Cerebellar cortex (tissue), 1 donor: ENCODE data around the gene TATDN2.

Source experiments
- DNase-seq: peaks from one replicate; pipeline ENCODE4 v3.0.0-alpha.2; 2015; ENCODE audit warnings: low spot score

The TATDN2 gene, protein sequence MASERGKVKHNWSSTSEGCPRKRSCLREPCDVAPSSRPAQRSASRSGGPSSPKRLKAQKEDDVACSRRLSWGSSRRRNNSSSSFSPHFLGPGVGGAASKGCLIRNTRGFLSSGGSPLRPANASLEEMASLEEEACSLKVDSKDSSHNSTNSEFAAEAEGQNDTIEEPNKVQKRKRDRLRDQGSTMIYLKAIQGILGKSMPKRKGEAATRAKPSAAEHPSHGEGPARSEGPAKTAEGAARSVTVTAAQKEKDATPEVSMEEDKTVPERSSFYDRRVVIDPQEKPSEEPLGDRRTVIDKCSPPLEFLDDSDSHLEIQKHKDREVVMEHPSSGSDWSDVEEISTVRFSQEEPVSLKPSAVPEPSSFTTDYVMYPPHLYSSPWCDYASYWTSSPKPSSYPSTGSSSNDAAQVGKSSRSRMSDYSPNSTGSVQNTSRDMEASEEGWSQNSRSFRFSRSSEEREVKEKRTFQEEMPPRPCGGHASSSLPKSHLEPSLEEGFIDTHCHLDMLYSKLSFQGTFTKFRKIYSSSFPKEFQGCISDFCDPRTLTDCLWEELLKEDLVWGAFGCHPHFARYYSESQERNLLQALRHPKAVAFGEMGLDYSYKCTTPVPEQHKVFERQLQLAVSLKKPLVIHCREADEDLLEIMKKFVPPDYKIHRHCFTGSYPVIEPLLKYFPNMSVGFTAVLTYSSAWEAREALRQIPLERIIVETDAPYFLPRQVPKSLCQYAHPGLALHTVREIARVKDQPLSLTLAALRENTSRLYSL

GRCh38 chr3:10248184-10248983 lies at the start of gene TATDN2:
TATDN2 (plus strand) TSS chr3:10248459; CDS start chr3:10249201, 742 bp downstream.
- peak; percentile 96 for DNase-seq

DNA sequence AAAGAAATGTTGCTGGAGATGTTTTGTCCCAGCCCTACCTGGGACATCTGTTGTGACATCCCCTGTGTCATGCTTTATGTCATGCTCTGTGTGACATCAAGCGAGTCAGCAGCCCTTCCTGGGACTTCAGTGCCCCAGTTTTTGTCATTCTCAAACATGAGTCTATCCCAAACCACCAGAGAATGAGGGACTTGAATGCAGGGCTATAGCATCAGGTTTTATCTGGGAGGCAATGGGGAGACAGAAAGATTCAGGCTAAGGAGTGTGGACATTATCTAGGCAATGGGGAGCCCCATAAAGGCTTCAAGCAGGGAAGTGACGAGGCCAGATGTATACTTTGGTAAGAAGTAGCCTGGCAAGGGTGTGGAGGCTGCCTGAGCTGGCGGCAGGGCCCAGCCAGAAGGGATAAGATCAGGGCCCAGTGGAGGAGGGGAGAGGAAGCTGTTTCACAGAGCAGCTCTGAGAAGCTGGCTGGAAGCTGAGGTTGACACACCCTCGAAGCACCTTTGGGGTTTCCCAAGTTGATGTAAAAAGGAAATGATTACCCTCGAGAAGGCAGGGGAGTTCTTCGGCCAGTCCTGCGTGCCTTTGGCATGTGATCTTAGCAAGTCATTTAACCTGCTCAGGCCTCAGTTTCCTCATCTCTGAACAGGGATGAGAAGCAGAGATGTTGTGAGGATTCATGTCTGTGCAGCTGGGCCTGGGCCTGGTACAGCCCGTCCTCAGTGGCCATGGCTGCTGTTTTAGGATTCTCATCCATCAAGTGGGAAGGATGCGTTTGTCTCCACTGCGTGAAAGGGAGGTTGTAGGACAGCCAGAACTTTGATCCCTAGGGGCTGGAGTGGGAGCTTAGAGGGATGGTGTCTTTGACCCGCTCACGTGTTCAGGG lies 49.3 kb upstream of the TATDN2 start:
- DNase-seq: no peak

DNA sequence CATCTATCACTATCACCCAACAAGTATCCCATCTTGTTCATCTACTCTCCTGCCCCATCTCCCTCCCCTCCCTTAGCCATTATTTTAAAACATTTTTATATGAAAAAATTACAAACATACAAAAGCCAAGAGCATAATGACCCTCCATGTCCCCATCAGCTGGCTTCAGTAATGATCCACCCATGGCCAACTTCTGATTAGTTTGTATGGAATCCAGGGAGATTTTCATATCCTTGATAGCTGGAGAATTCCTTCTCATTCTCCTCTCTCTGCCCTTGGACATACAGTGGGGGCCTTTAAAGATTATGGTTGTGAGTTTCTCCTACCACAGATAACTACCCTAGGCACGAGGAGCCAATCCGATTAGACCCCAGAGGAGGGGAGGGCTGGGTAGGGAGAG lies 43.3 kb upstream of the TATDN2 start:
- DNase-seq: no peak

- no peak for DNase-seq
Measured at GRCh38 chr3:10205451-10206165, 42.7 kb upstream of the TATDN2 start.

DNA sequence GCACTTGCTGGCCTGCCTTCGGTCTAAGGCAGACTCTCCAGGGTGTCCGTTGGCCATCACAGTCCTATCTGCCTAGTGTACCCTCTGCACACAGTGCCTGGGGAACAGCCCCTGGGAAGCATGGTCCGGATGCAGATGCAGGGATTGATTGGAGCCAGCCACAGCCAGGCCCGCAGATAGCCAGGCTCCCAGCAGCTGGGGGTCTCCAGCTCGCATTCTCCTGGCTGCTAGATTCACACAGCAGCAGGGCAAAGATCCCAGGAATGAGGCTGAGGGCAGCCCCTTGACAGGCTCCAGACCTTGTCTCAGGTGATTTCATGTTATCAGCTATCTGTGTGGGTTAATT lies 42.1 kb upstream of the TATDN2 start:
- DNase-seq: no peak

DNA sequence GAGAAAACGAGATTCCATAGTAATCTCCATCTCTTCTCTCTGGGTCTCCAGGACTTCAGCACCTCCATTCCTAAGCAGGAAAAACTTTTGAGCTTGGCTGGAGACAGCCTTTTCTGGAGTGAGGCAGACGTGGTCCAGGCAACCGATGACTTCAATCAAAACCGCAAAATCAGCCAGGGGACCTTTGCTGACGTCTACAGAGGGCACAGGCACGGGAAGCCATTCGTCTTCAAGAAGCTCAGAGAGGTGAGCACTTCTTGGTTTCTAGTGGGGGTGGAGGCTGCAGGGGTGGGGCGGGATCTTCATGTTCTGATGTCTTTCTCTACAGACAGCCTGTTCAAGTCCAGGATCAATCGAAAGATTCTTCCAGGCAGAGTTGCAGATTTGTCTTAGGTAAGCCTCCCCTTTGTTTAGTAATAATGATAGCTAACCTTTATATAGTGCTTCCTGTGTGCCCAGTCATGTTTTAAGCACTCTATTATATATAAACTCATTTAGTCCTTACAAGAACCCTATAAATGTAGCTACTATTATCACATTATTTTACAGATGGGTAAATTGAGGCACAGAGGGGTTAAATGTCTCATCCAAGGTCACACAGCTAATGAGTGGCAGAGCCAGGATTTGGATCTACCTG lies 35.0 kb upstream of the TATDN2 start:
- DNase-seq: no peak

DNA sequence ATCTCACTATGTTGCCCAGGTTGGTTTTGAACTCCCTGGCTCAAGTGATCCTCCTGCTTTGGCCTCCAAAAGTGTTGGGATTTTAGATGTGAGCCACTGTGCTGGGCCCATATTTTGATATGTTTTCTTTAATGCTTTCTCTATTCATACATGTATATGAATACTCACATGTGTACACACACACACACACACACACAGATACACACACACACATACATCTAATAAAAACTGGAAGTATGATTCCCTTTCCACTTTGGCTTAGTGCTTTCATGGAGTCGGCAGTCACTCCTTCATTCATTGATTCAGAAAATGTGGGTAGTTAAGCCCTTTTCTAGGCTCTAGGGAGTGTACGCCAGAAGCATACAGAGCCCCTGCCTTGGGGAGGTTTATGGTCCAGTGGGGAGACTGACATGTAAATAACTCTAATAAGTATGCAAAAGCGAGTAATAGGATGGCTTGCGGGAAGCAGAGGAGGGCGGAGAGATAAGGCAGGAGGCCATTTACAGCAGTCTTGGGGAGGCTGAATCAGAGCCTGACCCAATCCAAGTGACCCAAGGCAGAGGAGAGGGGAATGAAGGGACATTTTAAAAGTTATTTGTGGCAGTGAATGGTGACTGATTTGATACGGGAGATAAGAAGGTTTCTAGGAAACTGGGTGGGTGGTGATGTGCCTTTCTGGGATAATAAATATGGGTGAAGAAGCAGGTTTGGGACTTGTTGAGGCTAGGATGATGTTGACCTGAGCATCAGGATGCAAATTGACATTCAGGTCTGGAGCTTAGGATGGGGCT lies 32.5 kb upstream of the TATDN2 start:
- DNase-seq: no peak

- no peak for DNase-seq
Measured at GRCh38 chr3:10217359-10217758, 30.9 kb upstream of the TATDN2 start.

GRCh38 chr3:10219737-10220136 lies 28.5 kb upstream of the TATDN2 start:
- peak; percentile 41 for DNase-seq

DNA sequence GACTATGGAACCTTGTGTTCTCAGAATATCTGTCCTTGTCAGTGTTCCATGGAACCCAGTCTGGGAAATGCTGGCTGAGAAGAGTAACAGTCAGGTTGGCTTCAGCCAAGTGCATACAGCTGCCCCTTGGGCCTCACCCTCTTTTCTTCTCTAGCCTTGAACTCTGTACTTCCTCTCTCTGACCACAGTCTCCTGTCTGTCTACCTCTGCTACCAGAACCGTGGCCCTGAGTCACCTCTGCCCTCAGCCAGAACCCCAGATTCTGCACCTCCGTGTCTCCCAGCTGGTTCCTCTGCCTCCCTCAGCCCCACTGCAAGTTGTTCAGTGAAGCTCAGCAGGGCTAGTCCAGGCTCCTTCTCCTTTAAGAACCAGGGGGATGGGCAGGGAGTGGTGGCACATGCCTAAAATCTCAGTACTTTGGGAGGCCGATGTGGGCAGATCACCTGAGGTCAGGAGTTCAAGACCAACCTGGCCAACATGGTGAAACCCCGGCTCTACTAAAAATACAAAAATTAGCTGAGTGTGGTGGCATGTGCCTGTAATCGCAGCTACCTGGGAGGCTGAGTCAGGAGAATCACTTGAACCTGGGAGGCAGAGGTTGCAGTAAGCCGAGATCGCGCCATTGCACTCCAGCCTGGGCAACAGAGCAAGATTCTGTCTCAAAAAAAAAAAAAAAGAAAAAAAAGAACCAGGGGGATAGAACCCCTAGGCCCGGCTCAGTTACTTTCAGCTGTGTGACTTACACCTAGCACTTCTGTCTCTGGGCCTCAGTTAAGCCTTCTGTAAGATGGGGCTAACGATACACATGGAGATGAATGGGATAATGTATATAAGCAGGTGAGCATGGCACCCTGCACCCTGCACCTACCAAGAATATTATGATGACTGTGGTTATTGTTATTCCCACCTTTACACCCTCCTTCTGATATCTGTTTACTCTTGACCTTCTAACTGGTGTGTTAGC lies 24.3 kb upstream of the TATDN2 start:
- DNase-seq: no peak

- DNase-seq: peak; percentile 90
Measured at GRCh38 chr3:10224794-10225665, 23.2 kb upstream of the TATDN2 start.

- no peak for DNase-seq
Measured at GRCh38 chr3:10226293-10226692, 22.0 kb upstream of the TATDN2 start.

DNA sequence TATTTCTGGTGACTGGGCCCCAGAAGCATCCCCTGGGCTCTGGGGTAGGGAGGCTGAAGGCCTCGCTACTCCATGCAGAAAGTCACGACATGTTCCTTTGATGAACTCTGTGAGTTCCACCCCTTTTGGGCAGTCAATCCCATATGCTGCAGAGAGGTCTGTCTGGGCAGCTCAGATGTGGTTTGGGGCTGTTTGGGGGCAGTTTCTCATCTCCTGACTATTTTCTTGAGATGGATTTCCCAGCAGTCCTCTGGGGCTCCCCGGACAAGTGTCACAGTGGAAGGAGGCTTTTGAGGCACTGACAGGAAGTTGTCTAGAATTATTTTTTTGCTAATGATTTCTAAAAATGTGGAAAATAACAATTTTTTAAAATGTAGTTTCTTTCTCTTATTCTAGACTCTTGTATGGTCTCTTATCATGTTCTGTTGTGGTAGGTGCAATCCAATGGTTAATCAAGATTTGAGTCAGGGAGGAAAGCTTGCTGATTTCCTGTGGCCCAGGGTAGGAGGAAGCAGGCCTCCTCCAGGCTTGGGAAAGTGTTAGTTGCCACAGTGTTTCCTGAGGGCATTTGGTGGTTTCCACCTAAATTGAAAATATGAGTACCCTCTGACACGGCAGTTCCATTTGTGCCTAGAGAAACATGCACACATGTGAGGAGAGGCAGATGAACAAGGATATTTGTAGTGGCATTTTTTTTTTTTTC lies 19.9 kb upstream of the TATDN2 start:
- DNase-seq: no peak

- no peak for DNase-seq
Measured at GRCh38 chr3:10229576-10229975, 18.7 kb upstream of the TATDN2 start.

GRCh38 chr3:10232137-10232536 lies 16.1 kb upstream of the TATDN2 start:
- DNase-seq: no peak

DNA sequence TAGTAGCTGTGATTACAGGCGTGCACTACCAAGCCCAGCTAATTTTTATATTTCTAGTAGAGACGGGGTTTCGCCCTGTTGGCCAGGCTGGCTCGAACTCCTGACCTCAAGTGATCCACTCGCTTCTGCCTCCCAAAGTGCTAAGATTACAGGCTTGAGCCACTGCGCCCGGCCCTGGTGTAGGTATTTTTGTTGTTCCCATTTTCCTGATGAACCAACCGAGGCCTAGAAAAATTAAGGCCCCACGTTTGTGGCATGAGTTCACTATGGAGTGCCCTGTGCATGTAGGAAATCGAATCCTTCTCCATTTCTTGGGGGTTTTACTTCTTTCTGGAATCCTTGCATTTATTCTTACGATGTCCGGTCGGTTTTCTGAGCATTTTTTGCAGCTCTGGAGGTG lies 14.3 kb upstream of the TATDN2 start:
- no peak for DNase-seq
